Body of pancreas (tissue), 4 donors: ENCODE data around the gene SEC14L6. TPM values are rescaled to one million over a fixed set of nuclear protein-coding genes. Genes with fewer than 3 reads are reported as not detected.
"Not testable (repeated sequence)": the region's sequence is repeated elsewhere in the genome, so short reads cannot be mapped to it uniquely, and the experiment has no call there.

Experiments used
- ATAC-seq: fragments of 150-250 bp; one replicate; pipeline ENCODE4 v1.9.1; 2016
- DNase-seq, 4 donors: peaks; one replicate each; pipeline ENCODE4 v3.0.0-alpha.2; 2019
- H3K27ac ChIP-seq, 4 donors: fragments of 200-600 bp; sonication (generic); 1 replicate in 3 of 4; 2 replicates in 1 of 4; pipeline versions ENCODE4 v1.5.1 to v1.6.1; 2016 to 2019; ENCODE audit warnings: mild to moderate bottlenecking in 1 of 4, mixed read lengths in 1 of 4, moderate library complexity in 1 of 4
- H3K27me3 ChIP-seq, 2 donors: fragments of 200-600 bp; sonication (generic); one replicate each; pipeline ENCODE4 v1.6.0; 2016; ENCODE audit warnings: mild to moderate bottlenecking in 1 of 2
- H3K36me3 ChIP-seq, 2 donors: fragments of 200-600 bp; sonication (generic); replicated peaks in 1 of 2; 2 replicates each; pipeline ENCODE4 v1.5.1; 2016; ENCODE audit warnings: low read depth in 2 of 2; ENCODE audit not compliant: insufficient read depth in 1 of 2
- H3K4me1 ChIP-seq: fragments of 200-600 bp; sonication (generic); one replicate; pipeline ENCODE4 v1.6.0; 2016
- H3K4me3 ChIP-seq, 2 donors: fragments of 200-600 bp; sonication (generic); 1 replicate in 1 of 2; 2 replicates in 1 of 2; pipeline ENCODE4 v1.5.1; 2016 to 2019
- H3K9me3 ChIP-seq, 3 donors: fragments of 200-600 bp; sonication (generic); 1 replicate in 2 of 3; 2 replicates in 1 of 3; pipeline ENCODE4 v1.5.1; 2016
- POLR2A ChIP-seq, 3 donors: fragments of 450-650 bp; IDR thresholded peaks; one replicate each; pipeline ENCODE4 v1.6.1; 2016; ENCODE audit warnings: antibody characterized with exemption in 3 of 3, mild to moderate bottlenecking in 2 of 3
- WGBS, 2 donors: methylation state at CpG; one replicate each; pipeline ENCODE4 v1.1.5; 2017; 5-methylcytosine and 5-hydroxymethylcytosine counted together
- intact Hi-C: fragments of 100-400 bp; cut with DNase I; formaldehyde crosslinking; loops from one replicate; pipeline ENCODE4 v1.15.1; 2023
- total RNA-seq, 2 donors: library from RNA; depleted of rRNA; stranded (reverse); fragments of >200 nt; gene quantifications; one replicate each; pipeline ENCODE4 v1.1.0, GENCODE V29; 2016
- TF ChIP-seq, protein P1 (sequence below), 7 experiments: fragments of 450-650 bp in 4 of 7; fragments of 200-600 bp in 3 of 7; sonication (generic) in 3 of 7; IDR thresholded peaks; one replicate each; pipeline ENCODE4 v1.5.1; 2016 to 2019; ENCODE audit warnings: antibody characterized with exemption in 7 of 7

SEC14L6 gene
- total RNA-seq, 2 donors from 2014 or later, result 0.99 to 2.1 TPM

DNA sequence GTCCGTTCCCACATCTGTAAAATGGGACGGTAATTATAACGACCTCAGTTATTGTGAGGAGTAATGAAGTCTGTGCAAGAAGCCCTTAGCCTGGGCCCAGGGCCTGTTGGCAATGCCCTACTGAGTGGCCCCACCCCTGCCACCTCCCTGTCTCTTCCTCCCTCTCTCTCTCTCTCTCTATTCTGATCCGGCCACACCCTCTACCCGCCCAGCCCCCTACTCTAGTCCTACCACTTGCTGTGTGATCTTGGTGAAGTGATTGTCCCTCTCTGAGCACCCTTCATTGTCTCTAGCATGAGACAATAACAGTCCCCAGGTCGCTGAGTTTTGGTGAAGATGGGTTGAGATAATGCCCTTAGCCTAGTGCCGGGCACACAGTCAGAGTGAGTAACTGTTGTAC is 7.4 kb upstream of the SEC14L6 start:
- Histone ChIP-seq H3K4me1 (no peaks in the 10 kb centered on the region), H3K9me3 (no peaks in the 10 kb centered on the region), H3K27me3 (no peaks in the 10 kb centered on the region), H3K36me3 (no peaks in the 10 kb centered on the region), H3K27ac (no peak overlapping the region), H3K4me3 (no peak overlapping the region)
- WGBS, 2 donors, result 82 to 87% methylated on average over 7 of the region's 7 CpGs
- TF ChIP-seq, protein P1, sequence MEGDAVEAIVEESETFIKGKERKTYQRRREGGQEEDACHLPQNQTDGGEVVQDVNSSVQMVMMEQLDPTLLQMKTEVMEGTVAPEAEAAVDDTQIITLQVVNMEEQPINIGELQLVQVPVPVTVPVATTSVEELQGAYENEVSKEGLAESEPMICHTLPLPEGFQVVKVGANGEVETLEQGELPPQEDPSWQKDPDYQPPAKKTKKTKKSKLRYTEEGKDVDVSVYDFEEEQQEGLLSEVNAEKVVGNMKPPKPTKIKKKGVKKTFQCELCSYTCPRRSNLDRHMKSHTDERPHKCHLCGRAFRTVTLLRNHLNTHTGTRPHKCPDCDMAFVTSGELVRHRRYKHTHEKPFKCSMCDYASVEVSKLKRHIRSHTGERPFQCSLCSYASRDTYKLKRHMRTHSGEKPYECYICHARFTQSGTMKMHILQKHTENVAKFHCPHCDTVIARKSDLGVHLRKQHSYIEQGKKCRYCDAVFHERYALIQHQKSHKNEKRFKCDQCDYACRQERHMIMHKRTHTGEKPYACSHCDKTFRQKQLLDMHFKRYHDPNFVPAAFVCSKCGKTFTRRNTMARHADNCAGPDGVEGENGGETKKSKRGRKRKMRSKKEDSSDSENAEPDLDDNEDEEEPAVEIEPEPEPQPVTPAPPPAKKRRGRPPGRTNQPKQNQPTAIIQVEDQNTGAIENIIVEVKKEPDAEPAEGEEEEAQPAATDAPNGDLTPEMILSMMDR (IDR thresholded peaks at IDR 0.05), result no peak
- no peak for TF ChIP-seq POLR2A (IDR thresholded peaks at IDR 0.05)
- intact Hi-C loops, result no loop called here
- no peak for DNase-seq
- ATAC-seq, result no peak

DNA sequence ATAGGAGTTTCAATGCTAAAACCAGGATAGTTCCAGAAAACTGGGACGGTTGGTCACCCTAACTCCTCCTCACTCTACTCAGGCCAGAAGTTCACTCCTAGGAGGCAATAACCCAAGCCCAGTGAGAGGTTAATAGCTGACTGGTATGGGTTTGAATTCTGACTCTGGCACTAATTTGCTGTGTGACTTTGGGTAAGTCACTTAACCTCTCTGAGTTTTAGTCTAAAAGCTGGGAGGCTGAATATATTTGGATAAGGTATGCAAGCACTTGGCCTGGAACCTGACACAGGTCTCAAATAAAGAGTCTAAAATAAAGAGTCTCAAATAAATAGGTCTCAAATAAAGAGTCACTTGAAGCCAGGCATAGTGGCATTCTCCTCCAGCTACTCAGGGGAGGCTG is 6.2 kb upstream of the SEC14L6 start:
- ATAC-seq (no peak), DNase-seq (no peak)
- Histone ChIP-seq H3K4me3 (no peak overlapping the region), H3K36me3 (no peaks in the 10 kb centered on the region), H3K4me1 (no peaks in the 10 kb centered on the region), H3K9me3 (no peaks in the 10 kb centered on the region), H3K27ac (no peak overlapping the region), H3K27me3 (no peaks in the 10 kb centered on the region)
- WGBS, 2 donors, result 0 to 87% methylated on average over 1 of the region's 1 CpG
- intact Hi-C loops, result no loop called here
- no peak for TF ChIP-seq POLR2A (IDR thresholded peaks at IDR 0.05)
- TF ChIP-seq, protein P1 (IDR thresholded peaks at IDR 0.05), result no peak

DNA sequence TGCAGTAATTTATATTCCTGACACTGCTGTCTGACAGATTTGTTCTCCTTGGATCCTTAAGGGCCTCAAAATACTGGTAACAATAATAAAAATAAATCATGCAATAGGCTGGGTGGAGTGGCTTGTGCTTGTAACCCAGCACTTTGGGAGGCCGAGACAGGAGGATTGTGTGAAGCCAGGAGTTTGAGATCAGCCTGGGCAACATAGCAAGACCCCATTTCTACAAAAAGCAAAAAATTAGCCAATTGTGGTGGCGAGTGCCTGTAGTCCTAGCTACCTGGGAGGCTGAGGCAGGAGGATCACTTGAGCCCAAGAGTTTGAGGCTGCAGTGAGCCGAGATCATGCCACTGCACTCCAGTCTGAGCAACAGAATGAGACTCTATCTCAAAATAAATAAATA is 5.3 kb upstream of the SEC14L6 start:
- DNase-seq, H3K27me3 ChIP-seq, H3K4me1 ChIP-seq, intact Hi-C loops, H3K9me3 ChIP-seq, ATAC-seq, H3K4me3 ChIP-seq, H3K27ac ChIP-seq, H3K36me3 ChIP-seq: not testable (repeated sequence)
- 90 to 94% methylated on average over 3 of the region's 3 CpGs for WGBS, 2 donors

DNA sequence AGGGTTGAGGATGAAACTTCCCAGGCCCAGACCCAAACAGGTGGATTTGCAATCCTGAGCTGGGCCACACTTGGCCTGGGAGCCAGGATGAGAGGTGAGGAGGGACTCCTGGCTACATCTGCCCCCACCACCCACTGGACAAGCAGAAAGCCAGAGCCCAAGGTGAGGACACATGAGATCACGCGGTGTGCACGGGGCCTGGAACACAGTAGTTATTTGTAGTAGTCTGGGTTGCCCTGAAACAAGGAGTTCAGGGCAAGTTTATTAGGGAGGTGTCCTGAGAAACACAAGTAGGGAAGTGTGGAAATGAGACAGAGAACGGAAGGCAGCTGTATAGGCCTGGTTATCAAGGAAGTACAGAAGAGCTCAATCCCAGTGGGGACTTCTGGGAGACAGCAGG is 647 bp upstream of the SEC14L6 start:
- Histone ChIP-seq H3K9me3 (no peaks in the 10 kb centered on the region), H3K27ac (no peak overlapping the region), H3K27me3 (no peaks in the 10 kb centered on the region), H3K4me3 (no peak overlapping the region), H3K4me1 (peaks cover 7% of the 10 kb centered on the region), H3K36me3 (no peaks in the 10 kb centered on the region)
- DNase-seq (no peak), ATAC-seq (no peak)
- TF ChIP-seq, protein P1 (IDR thresholded peaks at IDR 0.05), result no peak
- no peak for TF ChIP-seq POLR2A (IDR thresholded peaks at IDR 0.05)
- intact Hi-C loops, result no loop called here
- 87 to 88% methylated on average over 4 of the region's 4 CpGs for WGBS, 2 donors

- no peak overlapping the region for H3K4me3 ChIP-seq
- H3K36me3 ChIP-seq, result no peaks in the 10 kb centered on the region
- WGBS, 2 donors, result 83% methylated on average over 12 of the region's 12 CpGs; no CpG with 5 or more reads in 1 of the 2 donors
- DNase-seq (no peak), ATAC-seq (no peak)
- no peak for TF ChIP-seq POLR2A (IDR thresholded peaks at IDR 0.05)
- TF ChIP-seq, protein P1 (IDR thresholded peaks at IDR 0.05), result no peak
- no peaks in the 10 kb centered on the region for H3K27me3 ChIP-seq
- no peak overlapping the region for H3K27ac ChIP-seq
- peaks cover 16% of the 10 kb centered on the region for H3K4me1 ChIP-seq
- H3K9me3 ChIP-seq, result no peaks in the 10 kb centered on the region
- intact Hi-C loops, result no loop called here
Measured at GRCh38 chr22:30542811-30543188, 3.7 kb downstream of the SEC14L6 start.
